Tibial nerve (tissue), 4 donors: Measurements from ENCODE around the gene GLE1. TPM values are rescaled to one million over a fixed set of nuclear protein-coding genes. Genes with fewer than 3 reads are reported as not detected.
"Not testable (repeated sequence)": the region's sequence is repeated elsewhere in the genome, so short reads cannot be mapped to it uniquely, and the experiment has no call there.

ENCODE experiments used
- DNase-seq, 2 donors: peaks; one replicate each; pipeline ENCODE4 v3.0.0-alpha.2; 2019; ENCODE audit warnings: low spot score in 2 of 2
- H3K27ac ChIP-seq, 4 donors: fragments of 200-600 bp; sonication (generic) in 3 of 4; one replicate each; pipeline ENCODE4 v1.5.1; 2017 to 2019; ENCODE audit warnings: mild to moderate bottlenecking in 1 of 4
- H3K27me3 ChIP-seq, 2 donors: fragments of 200-600 bp; sonication (generic) in 1 of 2; one replicate each; pipeline versions ENCODE4 v1.5.1 to v1.6.0; 2017 to 2019
- H3K36me3 ChIP-seq, 3 donors: fragments of 200-600 bp; sonication (generic); one replicate each; pipeline ENCODE4 v1.5.1; 2018 to 2019
- H3K4me1 ChIP-seq, 4 donors: fragments of 200-600 bp; sonication (generic) in 3 of 4; one replicate each; pipeline ENCODE4 v1.5.1; 2017 to 2019
- H3K4me3 ChIP-seq, 4 donors: fragments of 200-600 bp; sonication (generic) in 3 of 4; one replicate each; pipeline ENCODE4 v1.5.1; 2017 to 2019; ENCODE audit warnings: mild to moderate bottlenecking in 1 of 4, moderate library complexity in 1 of 4
- H3K9me3 ChIP-seq, 4 donors: fragments of 200-600 bp; sonication (generic) in 3 of 4; one replicate each; pipeline ENCODE4 v1.5.1; 2017 to 2019
- EP300 ChIP-seq, 2 donors: sonication (generic); formaldehyde crosslinking; IDR thresholded peaks; one replicate each; pipeline ENCODE4 v1.6.1; 2017; ENCODE audit warnings: antibody characterized with exemption in 2 of 2, mild to moderate bottlenecking in 1 of 2
- POLR2A ChIP-seq, 2 donors: fragments of 450-650 bp; IDR thresholded peaks; one replicate each; pipeline ENCODE4 v1.6.1; 2017; ENCODE audit warnings: antibody characterized with exemption in 2 of 2, mild to moderate bottlenecking in 2 of 2, moderate library complexity in 2 of 2
- WGBS, 2 donors: methylation state at CpG; one replicate each; pipeline ENCODE4 v1.1.5; 2018; 5-methylcytosine and 5-hydroxymethylcytosine counted together
- total RNA-seq, 4 donors: library from RNA; depleted of rRNA; stranded (reverse); fragments of >200 nt; gene quantifications; one replicate each; pipeline ENCODE4 v1.1.0, GENCODE V29; 2016
- TF ChIP-seq, protein P1 (sequence below), 5 experiments: fragments of 200-600 bp in 3 of 5; fragments of 450-650 bp in 2 of 5; sonication (generic) in 3 of 5; IDR thresholded peaks; one replicate each; pipeline ENCODE4 v1.5.1; 2016 to 2019; ENCODE audit warnings: antibody characterized with exemption in 5 of 5, mild to moderate bottlenecking in 3 of 5, moderate library complexity in 2 of 5

GLE1 gene
- total RNA-seq, 4 donors from 2014 or later, result 24.5 to 30.4 (median 28.8) TPM

DNA sequence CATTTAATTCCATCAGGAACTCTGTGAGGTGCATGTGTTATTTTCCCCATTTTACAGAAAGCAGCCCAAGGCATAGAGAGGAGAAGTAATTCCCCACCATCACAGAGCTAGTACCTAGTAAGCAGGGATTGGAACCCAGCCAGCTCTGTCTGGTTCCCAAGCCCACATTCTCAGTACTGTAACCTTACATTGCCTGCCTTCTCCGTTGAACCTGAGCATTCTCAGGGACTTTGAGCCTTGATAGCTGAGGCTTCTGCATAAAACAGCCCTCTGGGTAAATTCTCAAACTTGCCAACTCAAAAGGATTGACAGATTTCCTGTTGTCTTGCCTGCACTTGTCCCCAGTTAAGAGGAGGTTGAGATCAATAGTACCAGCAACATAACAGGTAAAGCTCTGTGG, 9.2 kb upstream of the GLE1 start:
- H3K4me1 ChIP-seq, result peaks cover 0 to 15% (median 0%) of the 10 kb centered on the region in 4 donors
- no peak for DNase-seq
- no peak overlapping the region for H3K4me3 ChIP-seq
- no peaks in the 10 kb centered on the region for H3K9me3 ChIP-seq
- H3K27ac ChIP-seq, result no peak overlapping the region
- WGBS, 2 donors, result 21 to 57% methylated on average over 1 of the region's 1 CpG
- TF ChIP-seq, protein P1, sequence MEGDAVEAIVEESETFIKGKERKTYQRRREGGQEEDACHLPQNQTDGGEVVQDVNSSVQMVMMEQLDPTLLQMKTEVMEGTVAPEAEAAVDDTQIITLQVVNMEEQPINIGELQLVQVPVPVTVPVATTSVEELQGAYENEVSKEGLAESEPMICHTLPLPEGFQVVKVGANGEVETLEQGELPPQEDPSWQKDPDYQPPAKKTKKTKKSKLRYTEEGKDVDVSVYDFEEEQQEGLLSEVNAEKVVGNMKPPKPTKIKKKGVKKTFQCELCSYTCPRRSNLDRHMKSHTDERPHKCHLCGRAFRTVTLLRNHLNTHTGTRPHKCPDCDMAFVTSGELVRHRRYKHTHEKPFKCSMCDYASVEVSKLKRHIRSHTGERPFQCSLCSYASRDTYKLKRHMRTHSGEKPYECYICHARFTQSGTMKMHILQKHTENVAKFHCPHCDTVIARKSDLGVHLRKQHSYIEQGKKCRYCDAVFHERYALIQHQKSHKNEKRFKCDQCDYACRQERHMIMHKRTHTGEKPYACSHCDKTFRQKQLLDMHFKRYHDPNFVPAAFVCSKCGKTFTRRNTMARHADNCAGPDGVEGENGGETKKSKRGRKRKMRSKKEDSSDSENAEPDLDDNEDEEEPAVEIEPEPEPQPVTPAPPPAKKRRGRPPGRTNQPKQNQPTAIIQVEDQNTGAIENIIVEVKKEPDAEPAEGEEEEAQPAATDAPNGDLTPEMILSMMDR (IDR thresholded peaks at IDR 0.05), result no peak
- no peak for TF ChIP-seq EP300 (IDR thresholded peaks at IDR 0.05)
- no peak for TF ChIP-seq POLR2A (IDR thresholded peaks at IDR 0.05)
- peaks cover 0 to 94% (median 0%) of the 10 kb centered on the region in 3 donors for H3K36me3 ChIP-seq
- H3K27me3 ChIP-seq, result no peaks in the 10 kb centered on the region

DNA sequence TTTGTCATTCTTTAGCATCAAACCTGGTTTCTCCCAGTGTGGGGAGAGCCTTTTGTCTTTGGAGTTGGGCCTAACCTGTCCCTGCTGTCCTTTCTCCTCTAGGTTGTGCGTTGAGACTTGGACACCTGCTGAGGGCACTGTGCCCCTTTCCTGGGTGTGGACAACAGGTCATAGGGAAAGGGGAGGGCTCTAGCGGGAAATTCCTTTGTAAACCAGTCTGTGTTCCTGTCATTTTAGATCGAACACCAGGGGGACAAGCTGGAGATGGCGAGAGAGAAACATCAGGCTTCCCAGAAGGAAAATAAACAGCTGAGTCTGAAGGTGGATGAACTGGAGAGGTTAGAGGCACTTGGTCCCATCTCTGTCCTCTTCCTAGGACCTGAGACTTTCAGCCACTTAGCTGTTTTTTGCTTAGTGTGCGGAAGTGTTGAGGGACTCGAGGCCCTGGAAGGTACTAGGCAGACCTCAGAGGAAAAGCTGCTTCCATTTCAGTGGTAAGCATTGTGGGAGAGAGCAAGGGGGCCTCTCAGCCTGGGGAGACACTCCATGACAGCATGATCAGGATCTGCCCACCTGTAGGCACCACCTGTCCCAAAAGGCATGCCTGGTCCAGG, 8.6 kb upstream of the GLE1 start:
- H3K9me3 ChIP-seq, result no peaks in the 10 kb centered on the region
- H3K27ac ChIP-seq, result no peak overlapping the region
- DNase-seq, result no peak
- peaks cover 0 to 90% (median 0%) of the 10 kb centered on the region in 3 donors for H3K36me3 ChIP-seq
- H3K4me1 ChIP-seq, result peaks cover 0 to 15% (median 0%) of the 10 kb centered on the region in 4 donors
- H3K4me3 ChIP-seq, result no peak overlapping the region
- H3K27me3 ChIP-seq, result no peaks in the 10 kb centered on the region
- TF ChIP-seq, protein P1 (IDR thresholded peaks at IDR 0.05), result no peak
- TF ChIP-seq EP300 (IDR thresholded peaks at IDR 0.05) (no peak), POLR2A (IDR thresholded peaks at IDR 0.05) (no peak)
- WGBS, 2 donors, result 85 to 94% methylated on average over 6 of the region's 6 CpGs

DNA sequence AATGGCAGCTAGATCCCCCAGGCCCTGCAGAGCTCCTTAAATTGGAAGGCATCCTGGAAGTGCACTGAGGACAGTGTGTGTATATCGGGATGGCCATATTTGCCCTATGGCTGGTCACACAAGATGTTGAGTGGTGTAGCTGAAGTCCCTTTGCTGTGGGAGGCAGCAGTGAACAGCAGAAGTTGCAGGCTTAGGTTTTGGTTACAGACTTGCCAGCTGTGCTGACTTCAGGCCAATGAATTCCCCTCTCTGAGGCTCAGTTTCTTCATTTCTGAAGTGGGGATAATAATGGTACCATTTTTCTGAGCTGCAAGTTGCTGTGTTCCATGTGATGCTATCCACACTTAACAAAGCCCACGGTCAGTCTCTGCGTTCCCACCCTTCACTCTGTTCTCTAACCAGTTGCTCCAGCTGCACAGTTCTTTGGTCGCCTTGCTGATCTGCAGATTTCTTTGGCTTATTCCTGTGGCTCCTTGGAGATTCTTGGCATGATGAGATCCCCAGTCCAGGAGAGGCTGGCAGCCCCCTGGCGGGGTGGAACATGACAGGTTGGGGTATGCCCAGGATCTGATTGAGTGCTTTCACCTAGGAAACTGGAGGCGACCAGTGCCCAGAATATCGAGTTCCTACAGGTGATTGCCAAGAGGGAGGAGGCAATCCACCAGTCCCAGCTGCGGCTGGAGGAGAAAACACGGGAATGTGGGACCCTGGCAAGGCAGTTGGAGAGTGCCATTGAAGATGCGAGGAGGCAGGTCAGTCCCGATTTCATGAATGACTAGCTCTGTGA, 6.5 kb upstream of the GLE1 start:
- Histone ChIP-seq H3K4me3 (no peak overlapping the region), H3K27me3 (no peaks in the 10 kb centered on the region), H3K9me3 (no peaks in the 10 kb centered on the region), H3K27ac (no peak overlapping the region), H3K4me1 (peaks cover 0 to 15% (median 0%) of the 10 kb centered on the region in 4 donors), H3K36me3 (peaks cover 0 to 73% (median 0%) of the 10 kb centered on the region in 3 donors)
- no peak for DNase-seq
- TF ChIP-seq, protein P1 (IDR thresholded peaks at IDR 0.05), result no peak
- TF ChIP-seq EP300 (IDR thresholded peaks at IDR 0.05) (no peak), POLR2A (IDR thresholded peaks at IDR 0.05) (no peak)
- WGBS, 2 donors, result 90 to 91% methylated on average over 11 of the region's 11 CpGs

DNA sequence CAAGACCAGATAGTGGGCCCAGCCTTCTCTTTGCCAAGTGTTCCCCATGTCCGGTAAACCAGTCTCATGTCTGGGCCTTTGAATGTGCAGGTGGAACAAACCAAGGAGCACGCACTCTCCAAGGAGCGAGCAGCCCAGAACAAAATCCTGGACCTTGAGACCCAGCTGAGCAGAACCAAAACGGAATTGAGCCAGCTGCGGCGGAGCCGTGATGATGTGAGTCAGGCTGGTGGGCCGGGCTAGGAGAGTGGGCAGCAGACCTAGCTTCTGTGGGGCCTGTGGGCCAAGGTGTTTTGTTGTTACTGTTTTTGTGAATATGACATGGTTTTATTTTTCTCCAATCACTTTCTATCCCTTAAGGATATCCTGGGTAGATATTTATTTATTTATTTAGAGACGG, 5.6 kb upstream of the GLE1 start:
- Histone ChIP-seq H3K36me3 (peaks cover 0 to 66% (median 0%) of the 10 kb centered on the region in 3 donors), H3K4me3 (no peak overlapping the region), H3K27ac (no peak overlapping the region), H3K4me1 (peaks cover 0 to 20% (median 2%) of the 10 kb centered on the region in 4 donors), H3K27me3 (no peaks in the 10 kb centered on the region), H3K9me3 (no peaks in the 10 kb centered on the region)
- DNase-seq, result no peak
- TF ChIP-seq, protein P1 (IDR thresholded peaks at IDR 0.05), result no peak
- TF ChIP-seq EP300 (IDR thresholded peaks at IDR 0.05) (no peak), POLR2A (IDR thresholded peaks at IDR 0.05) (no peak)
- 91 to 96% methylated on average over 9 of the region's 9 CpGs for WGBS, 2 donors

DNA sequence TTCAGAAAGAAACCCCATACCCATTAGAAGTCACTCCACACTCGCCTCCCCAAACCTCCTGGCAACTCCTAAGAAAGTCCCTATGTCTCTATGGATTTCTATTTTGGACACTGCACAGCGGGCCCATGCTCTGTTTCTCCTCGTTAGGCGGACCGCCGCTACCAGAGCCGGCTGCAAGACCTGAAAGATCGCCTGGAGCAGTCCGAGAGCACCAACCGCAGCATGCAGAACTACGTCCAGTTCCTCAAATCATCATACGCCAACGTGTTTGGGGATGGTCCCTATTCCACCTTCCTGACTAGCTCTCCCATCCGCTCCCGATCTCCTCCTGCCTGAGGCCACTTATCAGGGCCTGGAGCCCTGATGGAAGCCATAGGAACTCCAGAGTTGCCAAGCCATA, 4.6 kb upstream of the GLE1 start:
- Histone ChIP-seq H3K4me3 (no peak overlapping the region), H3K27ac (peak overlapping the region in 2 of 4 donors; percentile 17 to 72), H3K36me3 (peaks cover 0 to 56% (median 0%) of the 10 kb centered on the region in 3 donors), H3K4me1 (peaks cover 0 to 12% (median 2%) of the 10 kb centered on the region in 4 donors), H3K27me3 (no peaks in the 10 kb centered on the region), H3K9me3 (no peaks in the 10 kb centered on the region)
- WGBS, 2 donors, result 92 to 93% methylated on average over 15 of the region's 15 CpGs
- no peak for TF ChIP-seq EP300 (IDR thresholded peaks at IDR 0.05)
- no peak for TF ChIP-seq POLR2A (IDR thresholded peaks at IDR 0.05)
- TF ChIP-seq, protein P1 (IDR thresholded peaks at IDR 0.05), result no peak
- no peak for DNase-seq

DNA sequence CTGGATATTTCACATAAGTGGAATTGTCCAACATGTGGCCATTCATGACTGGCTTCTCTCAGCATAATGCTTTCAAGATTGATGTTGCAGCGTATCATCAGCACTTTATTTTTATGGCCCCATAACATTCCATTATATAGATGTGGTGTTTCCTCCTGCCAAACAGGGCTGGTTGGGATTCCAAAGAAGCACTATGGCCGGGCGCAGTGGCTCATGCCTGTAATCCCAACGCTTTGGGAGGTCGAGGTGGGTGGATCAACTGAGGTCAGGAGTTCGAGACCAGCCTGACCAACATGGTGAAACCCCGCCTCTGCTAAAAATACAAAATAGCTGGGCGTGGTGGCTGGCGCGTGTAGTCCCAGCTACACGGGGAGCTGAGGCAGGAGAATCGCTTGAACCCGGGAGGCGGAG, 1.1 kb upstream of the GLE1 start:
- peak overlapping the region in 1 of 4 donors; percentile 96 for H3K4me3 ChIP-seq
- H3K9me3 ChIP-seq, DNase-seq, H3K27me3 ChIP-seq: not testable (repeated sequence)
- H3K36me3 ChIP-seq, result peaks cover 0 to 23% (median 0%) of the 10 kb centered on the region in 3 donors
- WGBS, 2 donors, result 42 to 43% methylated on average over 14 of the region's 14 CpGs
- peak overlapping the region in 2 of 4 donors; percentile 19 to 91 for H3K27ac ChIP-seq
- H3K4me1 ChIP-seq, result peaks cover 0 to 27% (median 5%) of the 10 kb centered on the region in 4 donors
